ENCODE results near the gene KRT75.

Gene KRT75

GRCh38 chr12:52441320-52441911, 7.2 kb upstream of the KRT75 start:
- no peak for DNase-seq (ENCODE audit: low read depth)
- H3K4me3 ChIP-seq (ENCODE audit: control insufficient read depth, low read depth, low read length): no peak overlapping the region
- TF ChIP-seq, protein P1, sequence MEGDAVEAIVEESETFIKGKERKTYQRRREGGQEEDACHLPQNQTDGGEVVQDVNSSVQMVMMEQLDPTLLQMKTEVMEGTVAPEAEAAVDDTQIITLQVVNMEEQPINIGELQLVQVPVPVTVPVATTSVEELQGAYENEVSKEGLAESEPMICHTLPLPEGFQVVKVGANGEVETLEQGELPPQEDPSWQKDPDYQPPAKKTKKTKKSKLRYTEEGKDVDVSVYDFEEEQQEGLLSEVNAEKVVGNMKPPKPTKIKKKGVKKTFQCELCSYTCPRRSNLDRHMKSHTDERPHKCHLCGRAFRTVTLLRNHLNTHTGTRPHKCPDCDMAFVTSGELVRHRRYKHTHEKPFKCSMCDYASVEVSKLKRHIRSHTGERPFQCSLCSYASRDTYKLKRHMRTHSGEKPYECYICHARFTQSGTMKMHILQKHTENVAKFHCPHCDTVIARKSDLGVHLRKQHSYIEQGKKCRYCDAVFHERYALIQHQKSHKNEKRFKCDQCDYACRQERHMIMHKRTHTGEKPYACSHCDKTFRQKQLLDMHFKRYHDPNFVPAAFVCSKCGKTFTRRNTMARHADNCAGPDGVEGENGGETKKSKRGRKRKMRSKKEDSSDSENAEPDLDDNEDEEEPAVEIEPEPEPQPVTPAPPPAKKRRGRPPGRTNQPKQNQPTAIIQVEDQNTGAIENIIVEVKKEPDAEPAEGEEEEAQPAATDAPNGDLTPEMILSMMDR (IDR thresholded peaks at IDR 0.05; ENCODE audit: control insufficient read depth, insufficient read depth, low read depth, low read length, missing control alignments): no peak

GRCh38 chr12:52440821-52441319, 6.7 kb upstream of the KRT75 start:
- TF ChIP-seq, protein P1 (IDR thresholded peaks at IDR 0.05; ENCODE audit: control insufficient read depth, insufficient read depth, low read depth, low read length, missing control alignments): no peak
- H3K4me3 ChIP-seq (ENCODE audit: control insufficient read depth, low read depth, low read length): no peak overlapping the region
- no peak for DNase-seq (ENCODE audit: low read depth)

DNA sequence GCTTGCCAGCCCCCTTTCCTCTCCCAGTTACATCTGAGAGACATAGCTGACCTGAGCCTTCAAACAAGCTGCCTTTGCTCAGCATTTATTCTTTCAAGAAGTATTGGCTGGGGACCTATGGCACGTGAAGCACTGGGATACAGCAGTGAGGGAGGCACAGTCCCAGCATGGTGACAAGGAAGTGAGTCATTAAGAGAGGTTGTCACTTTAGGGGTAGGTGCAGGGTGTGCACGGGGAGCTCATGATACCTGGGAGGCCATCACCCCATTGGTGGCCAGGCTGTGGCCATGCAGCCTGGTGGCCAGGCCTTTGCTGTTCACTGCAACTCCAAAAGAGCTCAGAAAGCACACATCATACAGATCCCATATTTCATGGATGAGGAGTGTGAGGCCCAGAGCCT, 5.7 kb upstream of the KRT75 start:
- TF ChIP-seq, protein P1 (IDR thresholded peaks at IDR 0.05; ENCODE audit: control insufficient read depth, insufficient read depth, low read depth, low read length, missing control alignments): no peak
- H3K4me3 ChIP-seq (ENCODE audit: control insufficient read depth, low read depth, low read length): no peak overlapping the region
- no peak for DNase-seq (ENCODE audit: low read depth)

GRCh38 chr12:52439420-52439819, 5.2 kb upstream of the KRT75 start:
- no peak overlapping the region for H3K4me3 ChIP-seq (ENCODE audit: control insufficient read depth, low read depth, low read length)
- TF ChIP-seq, protein P1 (IDR thresholded peaks at IDR 0.05; ENCODE audit: control insufficient read depth, insufficient read depth, low read depth, low read length, missing control alignments): no peak
- no peak for DNase-seq (ENCODE audit: low read depth)

DNA sequence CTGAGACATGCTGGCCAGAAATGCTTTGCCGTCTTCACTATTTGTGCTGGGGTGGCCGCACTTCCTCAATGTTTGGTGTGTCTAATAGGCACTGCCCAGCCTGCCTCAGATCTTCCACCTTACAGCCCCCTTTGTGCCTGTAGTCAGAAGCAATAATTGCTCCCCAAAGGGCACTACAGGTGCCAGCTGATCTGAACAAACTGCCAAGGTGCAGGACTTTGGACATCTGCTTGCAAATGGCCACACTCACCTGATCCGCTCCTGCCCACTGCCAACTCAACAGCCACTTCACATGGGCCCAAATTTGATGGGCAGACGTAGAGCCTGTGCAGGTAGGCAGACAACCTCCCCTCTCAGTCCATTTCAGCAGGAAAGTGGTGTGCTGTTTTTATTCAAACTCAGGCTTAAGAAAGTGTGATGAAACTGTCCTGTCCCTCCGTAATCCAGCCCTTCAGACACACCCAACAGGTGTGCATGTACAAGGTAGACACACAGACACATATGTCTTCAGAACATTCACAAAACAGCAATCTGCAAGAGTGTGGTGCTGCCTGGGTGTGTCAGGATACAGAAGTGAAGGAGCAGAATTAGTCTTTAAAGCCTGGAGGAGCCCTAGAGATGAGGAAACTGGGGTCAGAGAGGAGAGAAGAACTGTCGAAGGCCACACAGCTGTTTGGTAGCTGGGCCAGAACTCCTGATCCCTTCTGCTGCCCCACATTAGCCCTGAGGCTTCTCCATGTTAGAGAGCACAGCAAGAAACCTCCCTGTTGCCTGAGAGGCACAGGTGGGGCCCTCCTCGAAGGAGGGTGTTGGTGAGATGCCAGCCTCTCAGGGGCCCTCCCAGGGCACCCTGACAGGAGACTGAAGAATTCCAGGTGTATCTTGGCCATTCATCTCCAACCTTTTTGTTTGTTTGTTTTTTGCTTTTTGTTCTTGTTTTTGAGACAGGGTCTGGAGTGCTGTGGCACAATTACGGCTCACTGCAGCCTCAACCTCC, 4.4 kb upstream of the KRT75 start:
- H3K4me3 ChIP-seq (ENCODE audit: control insufficient read depth, low read depth, low read length): no peak overlapping the region
- TF ChIP-seq, protein P1 (IDR thresholded peaks at IDR 0.05; ENCODE audit: control insufficient read depth, insufficient read depth, low read depth, low read length, missing control alignments): no peak
- DNase-seq (ENCODE audit: low read depth): no peak

DNA sequence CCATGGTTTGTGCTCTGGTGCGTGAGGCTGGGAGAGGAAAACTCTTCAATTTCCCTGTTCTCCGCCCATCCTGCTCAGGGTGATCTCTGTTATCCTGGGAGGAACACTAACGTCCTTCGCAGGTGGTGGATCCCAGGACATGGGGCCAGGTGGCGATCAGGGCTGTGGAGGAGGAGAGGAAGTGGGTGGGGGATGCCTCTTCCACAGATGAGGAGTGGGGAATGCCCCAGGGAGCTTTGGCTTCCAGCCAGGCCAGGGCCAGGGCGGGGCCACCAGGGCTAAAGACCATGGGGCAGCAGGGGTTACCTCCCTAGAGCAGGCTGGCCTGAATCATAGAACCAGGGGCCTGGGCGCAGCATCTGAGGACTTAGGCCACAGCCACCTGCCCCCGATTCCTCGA, 3.3 kb upstream of the KRT75 start:
- DNase-seq (ENCODE audit: low read depth): no peak
- TF ChIP-seq, protein P1 (IDR thresholded peaks at IDR 0.05; ENCODE audit: control insufficient read depth, insufficient read depth, low read depth, low read length, missing control alignments): no peak

More for the DNA sequence above, 3.3 kb upstream of the KRT75 start:
- no peak overlapping the region for H3K4me3 ChIP-seq (ENCODE audit: control insufficient read depth, low read depth, low read length)

Measured in AG09309 (cell line).